IPS-20b (cell line): Measurements from ENCODE around the gene NTSR1.

ENCODE experiments used
- H3K27ac ChIP-seq: one replicate; pipeline ENCODE4 v1.5.1; 2013; ENCODE audit warnings: low read length
- H3K27me3 ChIP-seq: 2 replicates; pipeline ENCODE4 v1.6.1; 2013; ENCODE audit warnings: mild to moderate bottlenecking, low read length, inconsistent platforms; ENCODE audit not compliant: insufficient read depth
- H3K36me3 ChIP-seq: 2 replicates; pipeline ENCODE4 v1.6.1; 2013; ENCODE audit warnings: low read depth, mild to moderate bottlenecking, inconsistent platforms, low read length, moderate library complexity; ENCODE audit not compliant: insufficient read depth
- H3K4me1 ChIP-seq: 2 replicates; pipeline ENCODE4 v1.6.1; 2013; ENCODE audit warnings: mild to moderate bottlenecking, control low read depth, inconsistent platforms, low read length, moderate library complexity; ENCODE audit not compliant: insufficient read depth
- H3K4me3 ChIP-seq: 2 replicates; pipeline ENCODE4 v1.5.1; 2013; ENCODE audit warnings: mild to moderate bottlenecking, low read length, inconsistent platforms
- H3K9ac ChIP-seq: 2 replicates; pipeline ENCODE4 v1.6.1; 2013; ENCODE audit warnings: low read depth, mild to moderate bottlenecking, inconsistent platforms, low read length, moderate library complexity
- H3K9me3 ChIP-seq: 2 replicates; pipeline ENCODE4 v1.6.1; 2013; ENCODE audit warnings: mild to moderate bottlenecking, low read depth, low read length, inconsistent platforms; ENCODE audit not compliant: insufficient read depth

NTSR1 gene

DNA sequence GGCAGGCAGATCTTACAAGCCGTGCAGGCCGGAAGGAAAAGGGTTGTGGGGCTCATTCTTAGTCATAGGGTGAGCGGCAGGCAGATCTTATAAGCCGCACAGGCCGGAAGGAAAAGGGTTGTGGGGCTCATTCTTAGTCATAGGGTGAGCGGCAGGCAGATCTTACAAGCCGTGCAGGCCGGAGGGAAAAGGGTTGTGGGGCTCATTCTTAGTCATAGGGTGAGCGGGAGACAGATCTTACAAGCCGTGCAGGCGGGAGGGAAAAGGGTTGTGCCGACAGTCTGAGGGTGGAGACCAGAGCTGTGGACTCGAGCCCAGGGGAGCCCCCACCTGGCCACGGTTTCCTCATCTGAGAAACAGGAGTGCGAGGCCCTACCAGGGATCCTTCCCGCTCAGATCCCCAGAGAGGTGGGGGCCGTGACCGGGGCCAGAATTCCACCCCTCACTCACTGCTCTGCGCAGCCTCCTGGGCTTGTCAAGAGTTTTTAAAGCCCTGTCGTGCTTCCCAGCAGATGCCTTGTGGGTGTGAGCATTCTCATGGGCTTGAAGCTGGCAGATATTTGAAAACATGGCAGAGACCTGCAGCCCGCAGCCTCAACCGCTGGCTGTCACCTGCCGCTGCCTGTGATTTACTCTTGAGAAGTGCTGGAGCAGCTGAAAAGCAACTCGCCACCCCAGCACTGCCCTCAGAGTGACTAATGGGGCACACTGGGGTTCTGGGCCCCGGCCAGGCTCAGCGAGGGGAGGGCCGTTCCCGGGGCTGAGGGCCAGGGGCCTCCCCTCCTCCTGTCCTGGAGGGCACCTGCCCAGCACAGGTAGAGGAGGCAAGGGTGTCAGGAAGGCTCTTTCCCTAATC, 31.9 kb downstream of the NTSR1 start:
- Histone ChIP-seq H3K9ac (no peak overlapping the region), H3K4me3 (no peak overlapping the region), H3K36me3 (no peaks in the 10 kb centered on the region), H3K27ac (no peak overlapping the region), H3K27me3 (no peaks in the 10 kb centered on the region; the same call in 1 of the 2 replicates), H3K4me1 (no peaks in the 10 kb centered on the region), H3K9me3 (no peaks in the 10 kb centered on the region)

DNA sequence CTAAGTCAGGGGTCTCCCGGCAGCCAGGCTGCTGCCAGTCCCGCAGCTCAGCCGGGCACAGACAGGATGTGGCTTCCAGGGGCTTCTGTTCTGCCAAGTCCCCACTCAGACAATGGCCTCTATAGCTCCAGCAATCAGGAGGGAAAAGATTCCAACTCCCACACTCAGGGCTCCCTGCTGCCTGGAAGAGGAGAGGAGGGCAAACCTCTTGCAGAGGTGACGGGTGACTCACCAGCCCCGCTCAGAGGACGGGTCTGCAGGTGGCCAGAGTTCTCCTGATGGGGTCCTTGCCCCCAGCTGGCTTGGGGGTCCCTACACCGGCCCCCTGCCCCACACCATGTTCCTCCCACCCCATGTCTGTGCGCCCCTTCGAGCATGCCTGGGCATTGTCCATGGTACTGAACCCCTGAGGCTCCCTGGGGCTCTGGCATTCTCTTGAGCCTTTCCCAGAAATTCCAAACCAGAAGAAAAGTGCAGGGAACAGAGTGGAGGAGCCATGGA, 32.6 kb downstream of the NTSR1 start:
- Histone ChIP-seq H3K4me1 (no peaks in the 10 kb centered on the region), H3K9me3 (no peaks in the 10 kb centered on the region), H3K27me3 (no peaks in the 10 kb centered on the region; the same call in 1 of the 2 replicates), H3K36me3 (no peaks in the 10 kb centered on the region), H3K27ac (no peak overlapping the region), H3K9ac (no peak overlapping the region), H3K4me3 (no peak overlapping the region)

DNA sequence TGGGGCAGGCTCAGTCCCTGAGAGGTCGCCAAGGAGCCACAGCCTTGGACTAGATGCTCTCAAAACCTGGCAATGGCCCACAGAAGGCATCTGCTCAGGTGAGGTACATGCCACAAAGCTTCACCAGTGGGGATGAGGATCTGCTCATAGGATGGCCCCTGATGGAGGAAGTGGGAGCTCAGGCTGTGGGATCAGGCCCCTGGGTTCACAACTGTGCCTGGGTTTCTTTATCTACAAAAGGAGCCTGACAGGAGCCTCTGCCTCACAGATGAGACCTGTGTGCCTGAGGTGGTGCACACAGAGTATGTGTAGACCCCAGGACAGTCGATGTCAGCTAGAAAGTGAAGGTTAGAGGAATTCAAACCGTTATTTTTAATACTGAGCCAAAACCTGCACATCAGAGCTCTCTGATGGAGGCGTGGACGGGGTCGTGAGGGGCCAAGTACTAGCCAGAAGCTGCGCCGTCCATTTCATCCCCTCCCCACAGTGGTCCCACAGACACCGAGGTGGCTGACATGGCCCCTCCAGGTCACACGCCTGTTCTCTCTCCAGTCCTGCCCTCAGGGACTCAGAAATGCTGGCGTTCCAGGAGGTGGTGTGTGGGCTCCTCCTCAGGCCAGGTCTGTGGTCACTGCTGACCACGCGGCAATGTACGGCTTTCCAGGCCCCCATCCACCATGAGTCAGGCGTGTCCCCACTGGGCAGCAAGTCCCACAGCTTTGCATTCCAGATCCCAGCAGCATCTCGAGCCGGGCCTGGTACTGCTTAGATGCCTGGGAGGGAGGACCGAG, 33.3 kb downstream of the NTSR1 start:
- Histone ChIP-seq H3K27ac (no peak overlapping the region), H3K9ac (no peak overlapping the region), H3K27me3 (no peaks in the 10 kb centered on the region; the same call in 1 of the 2 replicates), H3K9me3 (no peaks in the 10 kb centered on the region), H3K4me3 (no peak overlapping the region), H3K36me3 (no peaks in the 10 kb centered on the region), H3K4me1 (no peaks in the 10 kb centered on the region)

DNA sequence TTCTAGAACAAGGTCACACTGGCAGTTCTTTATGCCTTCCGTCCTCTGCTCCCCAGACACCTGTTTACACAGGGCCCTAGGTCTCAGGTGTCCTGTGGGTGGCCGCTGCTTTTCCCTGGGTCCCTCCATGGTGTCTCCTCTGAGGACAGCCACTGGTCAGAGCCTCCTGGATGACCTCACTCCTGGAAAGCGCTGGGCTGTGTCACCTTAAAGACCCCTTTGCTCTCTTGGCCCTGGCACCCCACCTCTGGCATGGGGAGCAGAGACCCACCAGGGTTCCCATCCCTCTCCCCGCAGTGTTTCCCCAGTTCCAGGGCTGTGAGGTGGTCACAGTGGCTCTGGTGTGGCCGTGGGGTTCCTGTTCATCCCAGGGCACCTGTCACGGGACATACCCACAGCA, 33.9 kb downstream of the NTSR1 start:
- H3K36me3 ChIP-seq = no peaks in the 10 kb centered on the region
- no peaks in the 10 kb centered on the region for H3K4me1 ChIP-seq
- H3K9ac ChIP-seq = no peak overlapping the region
- H3K27ac ChIP-seq = no peak overlapping the region
- no peak overlapping the region for H3K4me3 ChIP-seq
- H3K27me3 ChIP-seq = no peaks in the 10 kb centered on the region; the same call in 1 of the 2 replicates
- no peaks in the 10 kb centered on the region for H3K9me3 ChIP-seq

DNA sequence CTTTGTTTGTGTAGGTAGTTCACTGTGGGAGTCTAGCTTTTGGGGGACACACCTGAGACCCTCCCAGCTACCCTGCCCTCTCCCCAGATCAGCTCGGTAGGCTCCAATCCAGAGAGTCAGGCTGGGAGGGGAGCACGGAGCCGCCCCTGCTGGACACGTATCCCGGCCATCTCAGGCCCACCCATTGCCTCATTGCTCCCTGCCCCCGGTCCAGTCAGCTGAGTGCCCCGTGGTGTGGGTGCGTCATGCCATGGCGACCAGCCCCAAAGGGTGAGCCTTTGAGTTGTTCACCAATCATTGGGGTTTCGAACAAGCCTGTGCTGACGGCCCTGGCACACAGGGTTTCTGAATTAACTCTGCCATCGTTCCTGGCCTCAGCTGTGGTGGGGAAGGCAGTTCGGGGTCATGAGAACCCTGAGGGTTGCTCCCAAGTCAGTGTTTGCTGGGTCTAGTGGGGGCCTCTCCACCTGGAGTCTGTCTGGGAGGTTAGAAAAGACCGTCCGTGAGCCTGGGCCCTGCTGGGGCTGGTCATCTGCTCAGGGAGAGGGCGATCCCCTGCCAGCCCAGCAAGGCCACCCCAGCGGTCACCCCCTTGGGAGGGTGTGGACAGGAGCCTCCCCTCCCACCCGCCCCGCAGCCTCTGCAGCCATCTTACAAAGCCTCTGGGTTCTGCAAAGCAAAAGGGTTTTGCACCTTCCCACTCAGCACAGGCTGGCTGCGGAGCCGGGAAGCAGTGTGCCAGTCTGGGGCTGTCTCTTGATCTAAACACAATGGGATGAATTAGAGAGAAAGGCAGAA, 34.5 kb downstream of the NTSR1 start:
- H3K9me3 ChIP-seq = no peaks in the 10 kb centered on the region
- no peak overlapping the region for H3K4me3 ChIP-seq
- no peak overlapping the region for H3K9ac ChIP-seq
- no peak overlapping the region for H3K27ac ChIP-seq
- no peaks in the 10 kb centered on the region for H3K36me3 ChIP-seq
- H3K27me3 ChIP-seq = no peaks in the 10 kb centered on the region; the same call in 1 of the 2 replicates
- no peaks in the 10 kb centered on the region for H3K4me1 ChIP-seq

DNA sequence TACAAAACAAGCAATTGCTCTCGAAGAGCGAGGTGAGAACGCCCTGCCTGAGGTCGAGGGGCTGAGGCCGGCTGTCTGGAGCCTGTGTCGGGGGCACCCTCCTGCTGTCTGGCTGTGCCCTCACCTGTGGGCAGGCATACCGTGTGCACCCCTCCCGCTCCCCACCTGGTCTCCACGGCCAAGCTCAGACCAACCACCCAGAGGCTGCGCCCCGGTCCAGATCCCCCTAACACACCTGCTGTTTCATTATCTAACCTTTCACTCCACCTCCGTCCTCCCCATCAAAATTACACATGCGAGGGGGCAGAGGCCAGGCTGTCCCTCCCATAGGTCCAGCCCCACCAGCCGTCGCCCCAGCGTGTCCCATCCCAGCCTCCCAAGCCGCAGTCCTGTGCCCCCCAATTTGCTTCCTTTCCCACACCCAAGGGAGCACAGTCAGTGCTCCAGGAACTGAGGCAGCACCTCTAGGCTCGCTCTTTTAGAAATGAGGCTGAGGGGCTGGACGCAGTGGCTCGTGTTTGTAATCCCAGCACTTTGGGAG, 35.2 kb downstream of the NTSR1 start:
- Histone ChIP-seq H3K9ac (no peak overlapping the region), H3K27me3 (no peaks in the 10 kb centered on the region; the same call in 1 of the 2 replicates), H3K36me3 (no peaks in the 10 kb centered on the region), H3K4me1 (no peaks in the 10 kb centered on the region), H3K4me3 (no peak overlapping the region), H3K27ac (no peak overlapping the region), H3K9me3 (no peaks in the 10 kb centered on the region)

DNA sequence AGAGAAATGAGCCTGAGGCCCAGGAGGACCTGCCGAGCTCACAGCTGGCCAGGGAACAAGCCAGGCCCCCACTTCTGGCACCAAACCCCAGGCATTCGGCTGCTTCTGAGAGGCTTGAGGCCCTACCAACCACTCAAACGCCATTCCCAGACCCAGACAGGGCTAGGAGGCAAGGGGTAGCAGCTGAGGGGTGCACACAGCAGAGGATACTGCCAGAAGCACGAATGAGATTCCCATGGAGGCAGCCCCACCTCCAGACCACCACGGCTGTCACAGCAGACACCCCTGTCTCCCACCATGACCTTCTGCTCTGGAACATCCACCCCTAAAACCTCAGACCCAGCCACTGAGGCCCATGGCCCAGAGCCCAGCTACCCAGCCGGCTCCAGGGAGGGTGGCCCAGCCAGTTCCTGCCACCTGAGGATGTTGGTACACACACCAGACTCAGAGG, 36.1 kb downstream of the NTSR1 start:
- H3K36me3 ChIP-seq = no peaks in the 10 kb centered on the region
- no peaks in the 10 kb centered on the region; the same call in 1 of the 2 replicates for H3K27me3 ChIP-seq

DNA sequence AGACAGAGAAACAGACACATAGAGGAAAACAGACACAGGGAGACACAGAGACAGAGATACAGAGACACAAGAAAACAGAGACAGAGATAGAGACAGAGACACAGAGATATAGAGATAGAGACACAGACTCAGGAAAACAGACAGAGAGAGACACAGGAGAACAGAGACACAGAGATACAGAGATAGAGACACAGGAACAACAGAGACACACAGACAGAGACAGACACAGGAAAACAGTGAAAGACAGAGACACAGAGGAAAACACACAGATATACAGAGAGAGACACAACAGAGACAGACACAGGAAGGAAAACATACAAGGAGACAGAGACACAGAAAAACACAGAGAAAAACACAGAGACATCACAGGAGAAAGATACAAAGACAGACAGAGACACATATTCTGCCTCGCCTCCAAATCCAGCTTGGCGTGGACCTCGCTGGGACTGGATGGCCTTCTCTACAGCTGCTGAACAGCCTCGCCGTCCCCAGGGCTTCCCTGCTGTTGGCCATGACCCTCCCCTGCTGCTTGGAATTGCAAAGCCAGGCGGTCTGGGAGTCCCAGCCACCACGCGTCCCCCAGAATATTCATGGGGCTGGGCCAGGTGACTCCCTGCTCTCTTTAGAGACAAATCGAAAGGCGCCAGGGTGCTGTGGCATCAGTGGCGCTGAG, 36.8 kb downstream of the NTSR1 start:
- Histone ChIP-seq H3K4me3 (no peak overlapping the region), H3K27me3 (no peaks in the 10 kb centered on the region; the same call in 1 of the 2 replicates), H3K9ac (no peak overlapping the region), H3K36me3 (no peaks in the 10 kb centered on the region), H3K4me1 (no peaks in the 10 kb centered on the region), H3K9me3 (no peaks in the 10 kb centered on the region), H3K27ac (no peak overlapping the region)

More for the DNA sequence above, 36.1 kb downstream of the NTSR1 start:
- no peak overlapping the region for H3K9ac ChIP-seq
- H3K9me3 ChIP-seq = no peaks in the 10 kb centered on the region
- no peak overlapping the region for H3K4me3 ChIP-seq
- H3K4me1 ChIP-seq = no peaks in the 10 kb centered on the region
- no peak overlapping the region for H3K27ac ChIP-seq

DNA sequence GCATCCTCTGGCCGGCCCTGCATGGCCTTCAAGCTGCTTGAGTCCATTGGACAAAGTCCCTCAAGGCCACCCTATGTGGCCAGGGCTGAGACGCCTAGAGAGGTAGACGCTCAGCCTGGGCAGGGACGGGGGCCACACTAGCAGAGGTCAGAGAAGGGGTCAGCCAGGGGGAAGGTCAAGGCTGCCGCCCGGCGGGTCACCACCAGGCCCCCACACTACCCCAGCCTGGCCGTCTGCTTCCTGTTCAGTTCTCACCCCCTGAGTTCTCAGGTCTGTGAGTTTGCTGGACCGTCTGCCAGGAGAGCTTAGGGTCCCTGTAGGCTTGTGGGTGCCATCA, 37.3 kb downstream of the NTSR1 start:
- H3K36me3 ChIP-seq = no peaks in the 10 kb centered on the region

DNA sequence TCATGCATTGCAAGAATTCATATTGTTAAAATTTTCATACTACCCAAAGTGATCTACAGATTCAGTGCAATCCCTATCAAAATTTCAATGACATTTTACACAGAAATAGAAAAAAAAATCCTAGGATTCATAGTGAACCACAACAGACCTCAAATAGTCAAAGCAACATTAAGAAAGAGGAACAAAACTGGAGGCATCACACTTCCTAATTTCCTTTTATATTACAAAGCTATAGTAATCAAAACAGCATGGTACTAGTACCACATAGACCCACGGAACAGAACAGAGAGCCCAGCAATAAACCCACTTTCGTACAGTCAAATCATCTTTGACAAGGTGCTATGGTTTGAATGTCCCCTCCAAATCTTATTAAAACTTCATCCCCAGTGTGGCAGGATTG, 39.7 kb downstream of the NTSR1 start:
- H3K27me3 ChIP-seq = no peaks in the 10 kb centered on the region; the same call in none of the 2 replicates
- H3K9me3 ChIP-seq = no peaks in the 10 kb centered on the region
- H3K36me3 ChIP-seq = no peaks in the 10 kb centered on the region
- H3K4me1 ChIP-seq = peaks cover 4% of the 10 kb centered on the region; the same call in 1 of the 2 replicates
- no peak overlapping the region for H3K4me3 ChIP-seq
- no peak overlapping the region for H3K9ac ChIP-seq
- no peak overlapping the region for H3K27ac ChIP-seq

More for the DNA sequence above, 37.3 kb downstream of the NTSR1 start:
- Histone ChIP-seq H3K4me1 (no peaks in the 10 kb centered on the region), H3K9me3 (no peaks in the 10 kb centered on the region), H3K27me3 (no peaks in the 10 kb centered on the region; the same call in 1 of the 2 replicates), H3K27ac (no peak overlapping the region), H3K9ac (no peak overlapping the region), H3K4me3 (no peak overlapping the region)
